HepG2 (cell line): ENCODE results near the gene CTU2. TPM values are rescaled to one million over a fixed set of nuclear protein-coding genes. Genes with fewer than 3 reads are reported as not detected.
A peak's percentile ranks its signal among the peaks of the same experiment; 100 is the strongest.

Source experiments
- ATAD3A ChIP-seq: sonication (generic); formaldehyde crosslinking; IDR thresholded peaks from 2 replicates; pipeline ENCODE4 v1.4.0; 2020; ENCODE audit warnings: missing genetic modification reagents
- CC2D1A ChIP-seq: sonication (generic); formaldehyde crosslinking; IDR thresholded peaks from 2 replicates; pipeline ENCODE4 v1.8.1; 2023; ENCODE audit warnings: mild to moderate bottlenecking, missing genetic modification reagents
- FIP1L1 ChIP-seq: fragments of 200-400 bp; formaldehyde crosslinking; IDR thresholded peaks from 2 replicates; pipeline ENCODE4 v1.6.1; 2018; ENCODE audit warnings: low read depth, mild to moderate bottlenecking, low read length, moderate library complexity, borderline replicate concordance; ENCODE audit not compliant: insufficient read depth
- FOXP1 ChIP-seq, 2 experiments: fragments of 450-650 bp in 1 of 2; IDR thresholded peaks; 2 replicates each; pipeline ENCODE4 v1.6.1; 2017 to 2018; ENCODE audit warnings: antibody characterized with exemption in 1 of 2
- HDAC1 ChIP-seq: sonication (generic); formaldehyde crosslinking; IDR thresholded peaks from 2 replicates; pipeline ENCODE4 v1.5.1; 2020; ENCODE audit warnings: mild to moderate bottlenecking, missing genetic modification reagents
- NFIC ChIP-seq: IDR thresholded peaks from 2 replicates; pipeline ENCODE4 v1.6.1; 2012; ENCODE audit warnings: mild to moderate bottlenecking, low read length, inconsistent platforms
- PHF20 ChIP-seq: sonication (generic); formaldehyde crosslinking; IDR thresholded peaks from 2 replicates; pipeline ENCODE4 v1.5.0; 2020; ENCODE audit warnings: mild to moderate bottlenecking, missing genetic modification reagents
- REPIN1 ChIP-seq: sonication (generic); formaldehyde crosslinking; IDR thresholded peaks from 2 replicates; pipeline ENCODE4 v1.8.0; 2022; ENCODE audit warnings: missing genetic modification reagents, low read depth, mild to moderate bottlenecking, borderline replicate concordance
- YY1 ChIP-seq: IDR thresholded peaks from 2 replicates; pipeline ENCODE4 v1.6.1; 2011; ENCODE audit warnings: low read length, low read depth, moderate library complexity, mild to moderate bottlenecking; ENCODE audit not compliant: insufficient read depth, insufficient replicate concordance
- ZBTB3 ChIP-seq: sonication (generic); formaldehyde crosslinking; IDR thresholded peaks from 2 replicates; pipeline ENCODE4 v1.4.0; 2020; ENCODE audit warnings: low read depth, mild to moderate bottlenecking, moderate library complexity, missing genetic modification reagents, borderline replicate concordance
- ZNF10 ChIP-seq: sonication (generic); formaldehyde crosslinking; IDR thresholded peaks from 2 replicates; pipeline ENCODE4 v1.4.0; 2020; ENCODE audit warnings: mild to moderate bottlenecking, low read depth, missing genetic modification reagents, borderline replicate concordance
- ZNF253 ChIP-seq: sonication (generic); formaldehyde crosslinking; IDR thresholded peaks from 2 replicates; pipeline ENCODE4 v1.8.0; 2022; ENCODE audit warnings: mild to moderate bottlenecking, missing genetic modification reagents, borderline replicate concordance
- ZNF260 ChIP-seq: sonication (generic); formaldehyde crosslinking; IDR thresholded peaks from 2 replicates; pipeline ENCODE4 v1.4.0; 2020; ENCODE audit warnings: missing genetic modification reagents, low read depth, mild to moderate bottlenecking, borderline replicate concordance
- ZNF501 ChIP-seq: sonication (generic); formaldehyde crosslinking; IDR thresholded peaks from 2 replicates; pipeline ENCODE4 v1.5.1; 2020; ENCODE audit warnings: mild to moderate bottlenecking, moderate library complexity, missing genetic modification reagents
- polyA plus RNA-seq, 8 experiments: library from polyadenylated mRNA; depleted of rRNA in 3 of 8; stranded (reverse) in 7 of 8; unstranded in 1 of 8; fragments of >200 nt; fragmentation: Illumina TruSeq in 4 of 8; extraction: Trizol in 4 of 8; gene quantifications; 2 replicates each; pipeline versions ENCODE4 v1.2.1 to v1.2.3, GENCODE V29; 2011 to 2016; ENCODE audit warnings: low read depth in 4 of 8, missing spikeins in 1 of 8, mixed read lengths in 1 of 8; ENCODE audit not compliant: insufficient read depth in 1 of 8
- total RNA-seq, 5 experiments: library from RNA; depleted of rRNA; stranded (reverse); fragments of >200 nt; fragmentation: Illumina TruSeq; extraction: Trizol; gene quantifications; 2 replicates each; pipeline ENCODE4 v1.2.3, GENCODE V29; 2016; ENCODE audit warnings: low read depth in 1 of 5
- TF ChIP-seq, protein P1 (sequence below): sonication (generic); formaldehyde crosslinking; IDR thresholded peaks from 2 replicates; pipeline ENCODE4 v1.4.0; 2020; ENCODE audit warnings: missing genetic modification reagents
- TF ChIP-seq, protein P2 (sequence below): sonication (generic); formaldehyde crosslinking; IDR thresholded peaks from 2 replicates; pipeline ENCODE4 v1.8.1; 2023; ENCODE audit warnings: mild to moderate bottlenecking, missing genetic modification reagents
- TF ChIP-seq, protein P3 (sequence below): sonication (generic); formaldehyde crosslinking; IDR thresholded peaks from 2 replicates; pipeline ENCODE4 v1.5.0; 2020; ENCODE audit warnings: mild to moderate bottlenecking, missing genetic modification reagents
- TF ChIP-seq, protein P4 (sequence below): sonication (generic); formaldehyde crosslinking; IDR thresholded peaks from 2 replicates; pipeline ENCODE4 v1.5.0; 2020; ENCODE audit warnings: missing genetic modification reagents
- TF ChIP-seq, protein P5 (sequence below): sonication (generic); formaldehyde crosslinking; IDR thresholded peaks from 2 replicates; pipeline ENCODE4 v1.4.0; 2020; ENCODE audit warnings: missing genetic modification reagents

CTU2 gene
- total and polyA plus RNA-seq, 2 of the 13 experiments (the other 11 are each of a cell fraction or from before 2014, with no cell fraction given): 13.3 to 21.9 TPM

DNA sequence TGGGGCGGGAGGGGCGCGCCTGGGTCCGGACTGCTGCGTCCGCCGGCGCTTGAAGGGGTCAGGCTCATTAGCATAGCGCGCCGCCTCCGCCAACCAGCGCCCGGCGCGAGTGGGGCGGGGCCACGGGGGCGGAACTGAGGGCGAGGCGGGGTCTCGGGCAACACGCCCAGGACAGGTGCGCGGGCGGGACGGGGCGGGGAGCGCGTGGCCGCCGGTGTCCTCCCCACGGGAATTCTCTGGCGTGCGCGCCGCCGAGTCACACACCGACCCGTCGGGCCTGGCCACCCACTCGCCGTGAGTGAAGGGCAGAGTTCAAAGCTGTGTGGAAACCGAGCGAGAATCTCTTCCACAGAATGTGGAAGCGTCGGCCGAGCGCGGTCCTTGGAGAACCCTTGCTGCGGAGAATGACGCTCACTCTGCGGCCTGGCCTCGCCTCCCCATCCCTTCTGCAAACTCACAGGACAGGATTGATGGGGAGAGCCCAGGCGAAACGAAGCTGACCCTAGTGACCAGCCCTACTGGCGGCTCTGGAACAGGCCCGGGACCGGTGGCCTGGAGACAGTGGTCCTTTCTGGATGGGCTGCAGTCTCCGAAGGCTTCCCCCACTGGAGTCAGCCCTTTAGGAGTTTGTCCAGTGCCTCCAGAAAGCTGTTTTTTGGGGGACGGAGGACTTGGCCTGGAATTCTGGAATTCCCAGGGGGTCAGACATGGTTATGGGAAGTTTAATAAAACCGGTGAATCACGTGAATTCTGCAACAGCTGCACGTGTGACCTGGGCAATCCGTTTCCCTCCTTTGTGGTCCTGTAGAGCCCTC, 19.7 kb upstream of the CTU2 start, which contains the start of gene SNAI3 (continued):
- TF ChIP-seq ZNF501: peak; percentile 10; the same call in 1 of the 2 replicates
- TF ChIP-seq, protein P1, sequence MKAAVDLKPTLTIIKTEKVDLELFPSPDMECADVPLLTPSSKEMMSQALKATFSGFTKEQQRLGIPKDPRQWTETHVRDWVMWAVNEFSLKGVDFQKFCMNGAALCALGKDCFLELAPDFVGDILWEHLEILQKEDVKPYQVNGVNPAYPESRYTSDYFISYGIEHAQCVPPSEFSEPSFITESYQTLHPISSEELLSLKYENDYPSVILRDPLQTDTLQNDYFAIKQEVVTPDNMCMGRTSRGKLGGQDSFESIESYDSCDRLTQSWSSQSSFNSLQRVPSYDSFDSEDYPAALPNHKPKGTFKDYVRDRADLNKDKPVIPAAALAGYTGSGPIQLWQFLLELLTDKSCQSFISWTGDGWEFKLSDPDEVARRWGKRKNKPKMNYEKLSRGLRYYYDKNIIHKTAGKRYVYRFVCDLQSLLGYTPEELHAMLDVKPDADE (CRISPR knock-in tag): no peak
- TF ChIP-seq ZBTB3 (CRISPR knock-in tag): no peak
- no peak; the same call in 1 of the 2 replicates for TF ChIP-seq PHF20 (CRISPR knock-in tag)
- TF ChIP-seq FOXP1 (IDR thresholded peaks at IDR 0.05): no peak
- TF ChIP-seq FOXP1 (CRISPR knock-in tag; IDR thresholded peaks at IDR 0.05): no peak
- peak; percentile 71 for TF ChIP-seq ZNF253 (CRISPR knock-in tag)
- TF ChIP-seq NFIC: no peak
- TF ChIP-seq ZNF260 (CRISPR knock-in tag): no peak
- no peak for TF ChIP-seq ZNF10
- no peak for TF ChIP-seq ATAD3A (CRISPR knock-in tag)
- no peak for TF ChIP-seq REPIN1
- TF ChIP-seq YY1: no peak
- no peak; the same call in 1 of the 2 replicates for TF ChIP-seq CC2D1A
- TF ChIP-seq, protein P2, sequence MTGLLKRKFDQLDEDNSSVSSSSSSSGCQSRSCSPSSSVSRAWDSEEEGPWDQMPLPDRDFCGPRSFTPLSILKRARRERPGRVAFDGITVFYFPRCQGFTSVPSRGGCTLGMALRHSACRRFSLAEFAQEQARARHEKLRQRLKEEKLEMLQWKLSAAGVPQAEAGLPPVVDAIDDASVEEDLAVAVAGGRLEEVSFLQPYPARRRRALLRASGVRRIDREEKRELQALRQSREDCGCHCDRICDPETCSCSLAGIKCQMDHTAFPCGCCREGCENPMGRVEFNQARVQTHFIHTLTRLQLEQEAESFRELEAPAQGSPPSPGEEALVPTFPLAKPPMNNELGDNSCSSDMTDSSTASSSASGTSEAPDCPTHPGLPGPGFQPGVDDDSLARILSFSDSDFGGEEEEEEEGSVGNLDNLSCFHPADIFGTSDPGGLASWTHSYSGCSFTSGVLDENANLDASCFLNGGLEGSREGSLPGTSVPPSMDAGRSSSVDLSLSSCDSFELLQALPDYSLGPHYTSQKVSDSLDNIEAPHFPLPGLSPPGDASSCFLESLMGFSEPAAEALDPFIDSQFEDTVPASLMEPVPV (CRISPR knock-in tag): no peak
- TF ChIP-seq FIP1L1: no peak
- TF ChIP-seq HDAC1 (CRISPR knock-in tag): peak; percentile 74; the same call in 1 of the 2 replicates
- TF ChIP-seq, protein P3, sequence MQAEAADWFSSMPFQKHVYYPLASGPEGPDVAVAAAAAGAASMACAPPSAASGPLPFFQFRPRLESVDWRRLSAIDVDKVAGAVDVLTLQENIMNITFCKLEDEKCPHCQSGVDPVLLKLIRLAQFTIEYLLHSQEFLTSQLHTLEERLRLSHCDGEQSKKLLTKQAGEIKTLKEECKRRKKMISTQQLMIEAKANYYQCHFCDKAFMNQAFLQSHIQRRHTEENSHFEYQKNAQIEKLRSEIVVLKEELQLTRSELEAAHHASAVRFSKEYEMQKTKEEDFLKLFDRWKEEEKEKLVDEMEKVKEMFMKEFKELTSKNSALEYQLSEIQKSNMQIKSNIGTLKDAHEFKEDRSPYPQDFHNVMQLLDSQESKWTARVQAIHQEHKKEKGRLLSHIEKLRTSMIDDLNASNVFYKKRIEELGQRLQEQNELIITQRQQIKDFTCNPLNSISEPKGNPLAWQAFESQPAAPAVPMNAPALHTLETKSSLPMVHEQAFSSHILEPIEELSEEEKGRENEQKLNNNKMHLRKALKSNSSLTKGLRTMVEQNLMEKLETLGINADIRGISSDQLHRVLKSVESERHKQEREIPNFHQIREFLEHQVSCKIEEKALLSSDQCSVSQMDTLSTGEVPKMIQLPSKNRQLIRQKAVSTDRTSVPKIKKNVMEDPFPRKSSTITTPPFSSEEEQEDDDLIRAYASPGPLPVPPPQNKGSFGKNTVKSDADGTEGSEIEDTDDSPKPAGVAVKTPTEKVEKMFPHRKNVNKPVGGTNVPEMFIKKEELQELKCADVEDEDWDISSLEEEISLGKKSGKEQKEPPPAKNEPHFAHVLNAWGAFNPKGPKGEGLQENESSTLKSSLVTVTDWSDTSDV (CRISPR knock-in tag): peak; percentile 64; the same call in 1 of the 2 replicates
- TF ChIP-seq, protein P4, sequence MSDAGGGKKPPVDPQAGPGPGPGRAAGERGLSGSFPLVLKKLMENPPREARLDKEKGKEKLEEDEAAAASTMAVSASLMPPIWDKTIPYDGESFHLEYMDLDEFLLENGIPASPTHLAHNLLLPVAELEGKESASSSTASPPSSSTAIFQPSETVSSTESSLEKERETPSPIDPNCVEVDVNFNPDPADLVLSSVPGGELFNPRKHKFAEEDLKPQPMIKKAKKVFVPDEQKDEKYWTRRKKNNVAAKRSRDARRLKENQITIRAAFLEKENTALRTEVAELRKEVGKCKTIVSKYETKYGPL (CRISPR knock-in tag): no peak
- TF ChIP-seq, protein P5, sequence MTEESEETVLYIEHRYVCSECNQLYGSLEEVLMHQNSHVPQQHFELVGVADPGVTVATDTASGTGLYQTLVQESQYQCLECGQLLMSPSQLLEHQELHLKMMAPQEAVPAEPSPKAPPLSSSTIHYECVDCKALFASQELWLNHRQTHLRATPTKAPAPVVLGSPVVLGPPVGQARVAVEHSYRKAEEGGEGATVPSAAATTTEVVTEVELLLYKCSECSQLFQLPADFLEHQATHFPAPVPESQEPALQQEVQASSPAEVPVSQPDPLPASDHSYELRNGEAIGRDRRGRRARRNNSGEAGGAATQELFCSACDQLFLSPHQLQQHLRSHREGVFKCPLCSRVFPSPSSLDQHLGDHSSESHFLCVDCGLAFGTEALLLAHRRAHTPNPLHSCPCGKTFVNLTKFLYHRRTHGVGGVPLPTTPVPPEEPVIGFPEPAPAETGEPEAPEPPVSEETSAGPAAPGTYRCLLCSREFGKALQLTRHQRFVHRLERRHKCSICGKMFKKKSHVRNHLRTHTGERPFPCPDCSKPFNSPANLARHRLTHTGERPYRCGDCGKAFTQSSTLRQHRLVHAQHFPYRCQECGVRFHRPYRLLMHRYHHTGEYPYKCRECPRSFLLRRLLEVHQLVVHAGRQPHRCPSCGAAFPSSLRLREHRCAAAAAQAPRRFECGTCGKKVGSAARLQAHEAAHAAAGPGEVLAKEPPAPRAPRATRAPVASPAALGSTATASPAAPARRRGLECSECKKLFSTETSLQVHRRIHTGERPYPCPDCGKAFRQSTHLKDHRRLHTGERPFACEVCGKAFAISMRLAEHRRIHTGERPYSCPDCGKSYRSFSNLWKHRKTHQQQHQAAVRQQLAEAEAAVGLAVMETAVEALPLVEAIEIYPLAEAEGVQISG (CRISPR knock-in tag): no peak; the same call in 1 of the 2 replicates
